ENCODE data around the gene TRPM7. TPM values are rescaled to one million over a fixed set of nuclear protein-coding genes. Genes with fewer than 3 reads are reported as not detected.
"Not testable (repeated sequence)": the region's sequence is repeated elsewhere in the genome, so short reads cannot be mapped to it uniquely, and the experiment has no call there.

The TRPM7 gene
- polyA plus RNA-seq, 1 experiment, result 31.2 TPM

DNA sequence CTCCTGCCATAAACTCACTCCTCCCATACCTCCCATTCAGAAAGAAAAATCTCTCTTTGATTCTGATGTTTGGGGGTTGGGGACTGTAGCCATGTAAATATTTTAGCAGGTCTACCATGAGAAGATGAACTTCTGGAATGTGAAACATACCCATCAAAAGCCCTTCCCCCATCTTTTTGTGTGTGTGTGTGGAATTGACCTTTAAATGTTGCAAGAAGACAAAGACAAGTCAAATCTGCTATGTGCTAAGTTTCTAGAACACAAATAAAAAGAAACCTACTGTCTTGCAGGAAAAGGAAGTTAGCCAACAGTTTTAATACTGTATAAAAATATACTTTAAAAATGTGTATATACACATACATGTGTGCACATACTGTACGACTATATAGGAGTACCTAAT, 110.4 kb downstream of the TRPM7 start:
- no peak overlapping the region for H3K4me3 ChIP-seq (ENCODE audit: low read depth, low read length)
- CTCF ChIA-PET, result no interaction called here
- H3K27ac ChIP-seq (ENCODE audit: low read depth, low read length), result no peak overlapping the region
- POLR2A ChIA-PET, result no interaction called here
- H3K27me3 ChIP-seq (ENCODE audit: control insufficient read depth, insufficient read depth, low read length), result no peaks in the 10 kb centered on the region
- TF ChIP-seq, protein P1, sequence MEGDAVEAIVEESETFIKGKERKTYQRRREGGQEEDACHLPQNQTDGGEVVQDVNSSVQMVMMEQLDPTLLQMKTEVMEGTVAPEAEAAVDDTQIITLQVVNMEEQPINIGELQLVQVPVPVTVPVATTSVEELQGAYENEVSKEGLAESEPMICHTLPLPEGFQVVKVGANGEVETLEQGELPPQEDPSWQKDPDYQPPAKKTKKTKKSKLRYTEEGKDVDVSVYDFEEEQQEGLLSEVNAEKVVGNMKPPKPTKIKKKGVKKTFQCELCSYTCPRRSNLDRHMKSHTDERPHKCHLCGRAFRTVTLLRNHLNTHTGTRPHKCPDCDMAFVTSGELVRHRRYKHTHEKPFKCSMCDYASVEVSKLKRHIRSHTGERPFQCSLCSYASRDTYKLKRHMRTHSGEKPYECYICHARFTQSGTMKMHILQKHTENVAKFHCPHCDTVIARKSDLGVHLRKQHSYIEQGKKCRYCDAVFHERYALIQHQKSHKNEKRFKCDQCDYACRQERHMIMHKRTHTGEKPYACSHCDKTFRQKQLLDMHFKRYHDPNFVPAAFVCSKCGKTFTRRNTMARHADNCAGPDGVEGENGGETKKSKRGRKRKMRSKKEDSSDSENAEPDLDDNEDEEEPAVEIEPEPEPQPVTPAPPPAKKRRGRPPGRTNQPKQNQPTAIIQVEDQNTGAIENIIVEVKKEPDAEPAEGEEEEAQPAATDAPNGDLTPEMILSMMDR (IDR thresholded peaks at IDR 0.05; ENCODE audit: low read depth, low read length), result no peak
- no peaks in the 10 kb centered on the region for H3K9me3 ChIP-seq (ENCODE audit: control insufficient read depth, insufficient read depth, low read length)
- DNase-seq (ENCODE audit: low read depth, low spot score), result no peak

DNA sequence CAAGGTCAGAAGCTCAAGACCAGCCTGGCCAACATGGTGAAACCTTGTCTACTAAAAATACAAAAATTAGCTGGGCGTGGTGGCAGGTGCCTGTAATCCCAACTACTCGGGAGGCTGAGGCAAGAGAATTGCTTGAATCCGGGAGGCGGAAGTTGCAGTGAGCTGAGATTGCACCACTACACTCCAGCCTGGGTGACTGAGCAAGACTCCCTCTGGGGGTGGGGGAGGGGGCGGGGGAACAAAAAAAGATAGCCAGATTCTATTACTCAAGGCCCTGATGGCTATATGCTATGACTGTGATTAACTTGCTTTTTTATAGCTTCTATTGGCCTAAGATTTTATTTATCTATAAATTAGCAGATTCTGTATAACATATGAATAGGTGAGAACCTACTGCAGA, 112.8 kb downstream of the TRPM7 start:
- not testable (repeated sequence) for H3K9me3 ChIP-seq (ENCODE audit: control insufficient read depth, insufficient read depth, low read length); H3K4me3 ChIP-seq (ENCODE audit: low read depth, low read length)

DNA sequence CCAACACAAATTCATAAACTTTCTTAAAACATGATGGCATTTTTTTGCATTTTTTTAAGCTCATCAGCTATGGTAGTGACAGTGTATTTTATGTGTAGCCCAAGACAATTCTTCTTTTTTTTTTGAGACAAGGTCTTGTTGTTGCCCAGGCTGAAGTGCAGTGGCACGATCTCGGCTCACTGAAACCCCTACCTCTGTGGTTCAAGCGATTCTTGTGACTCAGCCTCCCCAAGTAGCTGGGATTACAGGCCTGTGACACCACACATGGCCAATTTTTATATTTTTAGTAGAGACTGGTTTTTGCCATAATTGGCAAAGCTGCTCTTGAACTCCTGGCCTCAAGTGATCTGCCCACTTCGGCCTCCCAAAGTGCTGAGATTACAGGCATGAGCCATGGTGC, 122.8 kb downstream of the TRPM7 start:
- no peak overlapping the region for H3K4me3 ChIP-seq (ENCODE audit: low read depth, low read length)
- POLR2A ChIA-PET, result no interaction called here
- no peak overlapping the region for H3K27ac ChIP-seq (ENCODE audit: low read depth, low read length)
- TF ChIP-seq, protein P1 (IDR thresholded peaks at IDR 0.05; ENCODE audit: low read depth, low read length), result no peak
- no peaks in the 10 kb centered on the region for H3K27me3 ChIP-seq (ENCODE audit: control insufficient read depth, insufficient read depth, low read length)
- CTCF ChIA-PET, result no interaction called here
- H3K9me3 ChIP-seq (ENCODE audit: control insufficient read depth, insufficient read depth, low read length), result no peaks in the 10 kb centered on the region
- no peak for DNase-seq (ENCODE audit: low read depth, low spot score)

More for the DNA sequence above, 112.8 kb downstream of the TRPM7 start:
- CTCF ChIA-PET; POLR2A ChIA-PET; H3K27ac ChIP-seq (ENCODE audit: low read depth, low read length); H3K27me3 ChIP-seq (ENCODE audit: control insufficient read depth, insufficient read depth, low read length); DNase-seq (ENCODE audit: low read depth, low spot score): not testable (repeated sequence)

DNA sequence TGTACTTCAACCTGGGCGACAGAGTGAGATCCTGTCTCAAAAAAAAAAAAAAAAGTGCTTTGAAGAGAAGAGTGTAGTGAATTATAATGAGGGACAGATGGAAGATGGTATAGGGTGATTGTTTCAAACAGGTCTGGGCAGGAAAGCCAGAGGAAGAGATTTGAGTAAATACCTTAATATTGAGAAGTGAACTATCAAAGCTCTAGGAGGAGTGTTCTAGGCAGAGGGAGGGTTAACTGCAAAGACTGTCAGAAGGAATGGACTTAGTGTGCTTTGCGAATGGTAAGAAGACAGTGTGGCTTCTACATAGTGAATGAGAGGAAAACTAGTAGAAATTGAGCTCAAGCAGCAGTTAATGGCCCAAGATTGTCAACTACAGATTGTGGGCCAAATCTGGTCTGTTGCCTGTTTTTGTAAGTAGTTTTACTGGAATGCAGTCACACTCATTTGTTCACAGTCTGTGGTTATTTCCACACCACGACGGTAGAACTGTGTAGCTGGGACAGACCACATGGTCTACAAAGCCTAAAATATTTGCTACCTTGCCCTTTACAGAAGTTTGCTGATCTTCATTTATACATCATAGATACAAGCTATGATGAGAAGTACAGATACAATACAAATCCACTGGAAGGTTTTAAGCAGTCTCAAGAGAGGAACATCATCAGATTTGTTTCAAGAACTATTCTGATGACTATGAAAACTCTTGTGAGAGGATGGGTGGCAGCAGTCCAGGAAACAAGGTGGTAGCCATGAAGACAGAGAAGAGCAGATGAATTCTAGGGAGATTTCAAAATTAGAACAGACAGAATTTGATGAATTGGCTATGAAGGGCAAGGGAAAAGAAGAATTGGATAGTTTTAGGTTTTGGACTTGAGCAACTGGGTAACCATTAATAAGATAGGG, 123.6 kb downstream of the TRPM7 start:
- H3K27ac ChIP-seq (ENCODE audit: low read depth, low read length), result no peak overlapping the region
- no peak overlapping the region for H3K4me3 ChIP-seq (ENCODE audit: low read depth, low read length)
- POLR2A ChIA-PET, result no interaction called here
- no peaks in the 10 kb centered on the region for H3K27me3 ChIP-seq (ENCODE audit: control insufficient read depth, insufficient read depth, low read length)
- DNase-seq (ENCODE audit: low read depth, low spot score), result no peak
- CTCF ChIA-PET, result no interaction called here
- H3K9me3 ChIP-seq (ENCODE audit: control insufficient read depth, insufficient read depth, low read length), result no peaks in the 10 kb centered on the region
- TF ChIP-seq, protein P1 (IDR thresholded peaks at IDR 0.05; ENCODE audit: low read depth, low read length), result no peak

DNA sequence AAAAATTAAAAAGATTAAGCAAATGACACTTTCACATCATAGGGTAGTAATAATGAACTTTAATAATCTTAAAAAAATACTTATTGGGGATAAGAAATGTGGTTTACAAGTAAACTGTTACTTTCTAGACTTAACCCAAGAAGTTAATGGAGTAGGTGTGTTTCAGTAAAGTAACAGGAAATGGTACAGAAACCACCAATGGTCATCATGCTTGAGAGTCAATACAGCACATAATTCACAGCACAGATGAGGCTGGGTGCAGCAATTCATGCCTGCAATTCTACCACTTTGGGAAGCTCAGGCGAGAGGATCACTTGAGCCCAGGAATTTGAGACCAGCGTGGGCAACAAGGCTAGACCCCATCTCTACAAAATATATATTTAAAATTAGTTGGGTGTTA, 128.6 kb downstream of the TRPM7 start:
- CTCF ChIA-PET, result interaction anchor here (0.7 kb wide), 1 partner anchor 31 kb away, joined by 4 read pairs; no protein-coding TSS in a partner anchor
- POLR2A ChIA-PET, result interaction anchor here (0.7 kb wide), 1 partner anchor 60 kb away, joined by 3 read pairs; no protein-coding TSS in a partner anchor
- H3K27ac ChIP-seq (ENCODE audit: low read depth, low read length), result no peak overlapping the region
- TF ChIP-seq, protein P1 (IDR thresholded peaks at IDR 0.05; ENCODE audit: low read depth, low read length), result no peak
- no peaks in the 10 kb centered on the region for H3K27me3 ChIP-seq (ENCODE audit: control insufficient read depth, insufficient read depth, low read length)
- no peak overlapping the region for H3K4me3 ChIP-seq (ENCODE audit: low read depth, low read length)
- no peaks in the 10 kb centered on the region for H3K9me3 ChIP-seq (ENCODE audit: control insufficient read depth, insufficient read depth, low read length)
- DNase-seq (ENCODE audit: low read depth, low spot score), result no peak
